Stimulated activated CD4-positive, alpha-beta T cell treated with anti-CD3 and anti-CD28 coated beads, Interleukin-2, amount 100 ng/mL, for 24 hours (primary cell): Measurements from ENCODE around the gene WSCD2.

Experiments used
- DNase-seq, 2 donors: peaks; one replicate each; pipeline ENCODE4 v3.0.0-alpha.2; 2020

Gene WSCD2

DNA sequence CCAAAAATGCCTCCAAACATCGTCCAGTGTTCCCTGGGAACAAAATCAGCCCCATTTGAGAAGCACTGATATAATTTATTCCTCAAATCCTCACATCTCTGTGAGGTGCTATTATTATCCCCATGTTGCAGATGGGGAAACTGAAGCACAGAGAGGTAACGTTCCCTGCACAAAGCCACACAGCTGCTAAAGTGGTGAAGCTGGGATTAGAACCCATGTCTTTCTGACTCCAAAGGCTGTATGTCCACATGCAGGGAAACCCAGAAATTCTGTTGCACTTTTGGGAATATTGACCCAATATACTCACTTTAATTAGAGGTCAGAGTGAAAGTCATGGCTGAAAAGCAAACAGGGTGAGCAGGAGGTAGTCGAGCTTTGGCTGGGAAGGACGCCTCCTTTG, 19.1 kb upstream of the WSCD2 start:
- DNase-seq: no peak

DNA sequence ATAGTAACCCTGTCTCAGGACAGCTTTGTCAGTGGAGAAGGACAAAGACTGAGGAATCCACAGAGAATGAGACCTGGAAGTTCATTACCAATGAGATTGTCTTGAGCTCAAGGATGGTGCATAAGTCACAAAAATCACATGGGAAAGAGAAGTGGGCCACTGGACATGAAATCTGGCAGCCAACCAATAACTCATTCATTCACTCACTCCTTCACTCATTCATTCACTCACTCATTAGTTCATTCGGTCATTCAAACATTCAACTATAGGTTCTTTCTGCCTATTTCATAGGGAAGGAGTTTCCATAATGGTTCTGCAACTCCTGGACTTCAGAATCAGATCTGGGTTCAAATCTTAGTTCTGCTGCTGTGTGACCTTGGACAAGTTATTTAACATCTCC, 18.2 kb upstream of the WSCD2 start:
- no peak for DNase-seq

DNA sequence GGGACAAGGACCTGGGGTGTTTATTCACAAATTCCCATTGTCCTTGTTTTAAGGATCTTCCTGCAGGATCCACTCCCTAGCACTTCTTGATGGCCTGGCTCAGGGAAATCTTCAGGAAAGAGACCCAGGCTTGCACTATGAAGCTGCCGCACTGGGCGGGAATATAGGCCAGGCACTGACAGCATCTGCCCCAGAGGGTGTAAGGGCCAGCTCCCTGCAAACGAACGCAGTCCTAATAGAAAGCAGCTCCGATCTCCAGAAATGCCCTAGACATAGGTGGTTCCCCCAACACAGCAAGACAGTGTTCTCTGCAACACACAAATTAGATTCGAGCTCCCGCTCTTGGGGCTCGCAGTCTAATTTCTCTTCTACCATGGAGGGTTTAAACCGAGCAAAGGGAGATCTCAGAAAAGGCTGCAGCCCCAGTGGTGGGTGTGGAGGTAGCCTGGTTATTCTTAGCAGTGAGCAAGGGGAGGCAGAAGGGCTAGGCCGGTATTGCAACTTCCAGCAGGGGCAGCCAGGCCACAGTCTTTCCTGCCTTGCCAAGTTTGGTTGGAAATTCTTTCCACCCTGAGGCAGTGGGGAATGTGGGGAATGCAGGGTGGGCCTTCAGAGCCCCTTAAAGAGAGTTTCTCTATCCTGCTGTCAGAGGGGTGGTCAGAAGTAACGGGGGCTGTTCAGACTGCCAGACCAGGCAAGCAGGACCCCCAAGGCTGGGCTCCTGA, 16.1 kb upstream of the WSCD2 start:
- DNase-seq: no peak

DNA sequence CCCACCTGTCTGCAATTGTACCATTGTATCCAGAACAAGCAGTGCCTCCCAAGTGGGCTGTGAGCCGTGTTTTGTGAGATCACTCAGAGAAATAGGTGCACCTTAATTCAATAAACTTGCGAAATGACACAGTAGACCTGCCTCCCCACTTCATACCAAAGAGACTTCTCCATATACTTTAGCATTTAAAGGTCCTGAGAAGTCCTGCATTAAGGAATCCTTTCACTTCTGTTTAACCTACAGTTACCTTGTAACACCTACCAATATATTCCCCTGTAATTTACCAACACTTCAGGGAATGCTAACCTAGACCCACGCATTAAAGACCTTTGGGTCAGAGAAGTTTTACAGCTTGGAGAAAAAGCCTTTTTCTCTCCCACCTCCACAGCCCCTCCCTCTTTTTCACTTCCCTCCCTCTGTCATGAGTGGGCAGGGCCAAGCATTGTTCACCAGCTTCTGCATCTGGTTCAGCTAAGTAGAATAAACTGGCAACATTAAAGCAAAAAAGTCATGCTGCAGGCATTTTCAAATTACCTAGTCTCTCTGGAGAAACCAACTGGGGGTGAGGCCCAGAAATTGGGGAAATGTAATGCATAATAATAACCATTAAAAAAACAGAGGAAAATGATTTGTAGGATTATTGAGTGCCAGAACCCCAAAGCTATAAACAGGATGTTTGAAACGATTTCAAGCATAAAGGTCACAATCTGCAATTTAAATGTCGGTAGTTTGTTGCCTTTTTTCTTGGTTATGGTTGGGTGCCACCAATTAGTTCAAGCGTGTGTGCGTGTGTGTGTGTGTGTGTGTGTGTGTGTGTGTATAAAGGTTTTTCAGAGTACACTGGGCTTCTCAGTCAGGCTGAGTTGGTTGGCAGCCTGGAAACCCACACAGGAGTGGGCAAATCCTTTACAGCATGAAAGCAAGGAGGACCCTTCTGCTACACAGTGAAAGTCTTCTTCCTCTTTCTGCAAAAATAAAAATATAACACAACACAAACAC, 13.7 kb upstream of the WSCD2 start:
- DNase-seq: no peak

- no peak for DNase-seq
Observed at GRCh38 chr12:108116254-108116653, 12.8 kb upstream of the WSCD2 start.

DNA sequence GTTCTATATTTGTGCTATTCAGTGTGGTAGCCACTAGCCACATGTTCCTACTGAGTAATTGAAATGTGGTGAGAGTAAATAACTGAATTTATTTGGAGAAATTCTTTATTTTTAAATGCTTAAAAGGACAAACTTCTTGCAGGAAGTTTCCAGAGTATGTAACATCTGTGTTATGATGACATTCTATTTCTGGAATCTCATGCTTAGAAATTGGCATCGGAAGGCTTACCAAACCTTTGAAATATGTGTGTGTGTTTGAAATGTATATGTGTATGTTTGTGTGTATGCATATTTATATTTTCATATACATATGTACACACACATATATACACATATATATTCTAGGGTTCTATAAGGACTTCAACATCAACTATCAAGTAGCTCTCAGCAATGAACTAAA, 12.4 kb upstream of the WSCD2 start:
- no peak for DNase-seq

GRCh38 chr12:108117163-108117849, 11.8 kb upstream of the WSCD2 start:
- DNase-seq: no peak

GRCh38 chr12:108117902-108118301, 11.2 kb upstream of the WSCD2 start:
- DNase-seq: no peak

- DNase-seq: no peak
Observed at GRCh38 chr12:108119126-108119973, 9.7 kb upstream of the WSCD2 start.

DNA sequence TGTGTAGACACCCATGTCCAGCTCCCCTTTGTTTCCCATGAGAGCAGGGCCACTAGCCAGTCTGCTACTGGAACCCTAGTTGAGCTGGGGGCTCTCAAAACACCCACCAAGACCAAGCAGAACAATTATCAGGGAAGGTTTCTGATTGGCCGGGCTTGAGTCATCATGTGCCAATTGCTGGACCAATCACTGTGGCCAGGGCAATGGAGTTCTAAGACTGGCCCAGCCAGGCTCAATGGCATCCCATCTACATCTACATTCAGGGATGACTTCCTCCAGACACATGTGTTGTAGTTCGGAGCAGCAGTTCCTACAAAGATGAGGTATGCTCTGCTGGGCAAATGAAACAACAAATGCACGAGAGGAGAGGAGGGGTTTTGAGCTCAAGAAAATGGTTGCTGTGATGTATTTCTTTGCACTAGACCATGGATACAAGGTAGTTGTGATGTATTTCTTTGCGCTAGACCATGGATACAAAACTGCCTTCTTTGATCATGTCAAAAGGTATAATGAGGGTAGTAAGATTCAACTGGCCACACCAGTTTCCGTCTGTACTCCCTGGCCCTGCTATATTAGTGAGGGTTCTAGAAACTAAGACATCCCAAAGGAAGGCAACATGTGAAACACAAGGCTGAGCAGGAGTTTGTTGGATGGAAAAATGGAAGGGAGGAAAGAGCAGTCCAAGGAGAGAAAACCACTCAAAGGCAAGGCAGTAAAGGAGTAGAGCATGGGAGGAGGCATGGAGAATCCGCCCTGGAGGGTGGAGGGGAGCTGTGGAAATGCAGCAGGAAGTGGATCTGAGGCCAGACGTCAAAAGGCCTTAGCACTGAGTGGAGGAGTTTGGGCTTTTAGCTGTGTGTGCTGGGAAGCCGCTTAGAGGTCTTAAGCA, 8.9 kb upstream of the WSCD2 start:
- no peak for DNase-seq

DNA sequence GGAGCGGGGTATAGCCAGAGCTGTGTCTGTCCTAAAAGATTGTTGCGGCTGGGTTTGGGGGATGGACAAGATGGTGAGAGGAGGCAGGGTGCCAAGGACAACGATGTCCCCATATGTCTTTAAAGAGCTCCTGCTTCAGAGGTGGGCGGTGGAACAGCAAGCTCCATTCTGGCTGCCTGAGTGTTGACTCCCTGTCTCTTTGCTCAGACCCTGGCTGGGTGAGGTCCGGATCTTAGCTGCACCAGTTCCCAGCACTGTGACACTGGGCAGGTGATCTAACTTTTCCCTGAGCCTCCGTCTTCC, 8.3 kb upstream of the WSCD2 start:
- no peak for DNase-seq

- no peak for DNase-seq
Observed at GRCh38 chr12:108121320-108121719, 7.8 kb upstream of the WSCD2 start.

GRCh38 chr12:108121728-108122471, 7.2 kb upstream of the WSCD2 start:
- DNase-seq: no peak

- no peak for DNase-seq
Observed at GRCh38 chr12:108122644-108123043, 6.4 kb upstream of the WSCD2 start.

GRCh38 chr12:108123402-108123801, 5.7 kb upstream of the WSCD2 start:
- DNase-seq: no peak

DNA sequence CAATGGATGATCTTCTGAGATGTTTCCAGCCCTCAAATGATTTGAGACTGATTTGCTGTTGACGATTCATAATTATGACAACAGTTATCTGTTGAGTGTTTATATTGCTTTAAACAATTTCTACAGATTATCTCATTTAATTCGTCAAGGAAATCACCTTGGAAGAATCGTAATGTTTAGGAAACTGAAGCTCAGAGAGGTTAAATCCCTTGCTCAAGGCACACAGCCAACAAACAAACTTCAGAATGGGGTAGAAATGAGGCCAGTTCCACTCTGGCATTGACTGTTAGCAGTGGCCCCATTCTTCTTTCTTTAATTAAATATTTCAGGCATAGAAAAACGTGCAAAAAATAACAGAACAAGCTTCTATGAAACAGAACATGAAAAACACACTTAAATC, 4.0 kb upstream of the WSCD2 start:
- no peak for DNase-seq

- DNase-seq: no peak
Observed at GRCh38 chr12:108126212-108126611, 2.9 kb upstream of the WSCD2 start.

- no peak for DNase-seq
Observed at GRCh38 chr12:108126990-108127501, 2.0 kb upstream of the WSCD2 start.

DNA sequence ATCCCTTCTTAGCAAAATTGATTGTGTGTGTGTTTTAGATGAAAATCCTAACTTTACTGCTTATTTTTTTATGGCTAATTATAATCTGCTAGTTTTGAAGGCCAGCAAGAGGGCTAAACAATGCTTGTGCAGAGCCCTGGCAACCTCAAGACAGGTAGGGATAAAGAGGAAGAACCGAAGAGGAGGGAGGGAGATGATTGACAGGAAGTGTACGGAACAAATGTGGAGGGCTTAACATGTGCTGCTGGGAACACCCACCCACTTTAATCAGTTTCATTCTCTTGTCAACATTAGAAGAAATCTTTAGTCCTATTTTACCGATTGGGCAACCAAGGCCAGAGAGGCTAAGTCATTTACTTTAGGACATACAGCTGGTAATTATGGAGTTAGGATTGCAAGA, 1.4 kb upstream of the WSCD2 start:
- DNase-seq: no peak

DNA sequence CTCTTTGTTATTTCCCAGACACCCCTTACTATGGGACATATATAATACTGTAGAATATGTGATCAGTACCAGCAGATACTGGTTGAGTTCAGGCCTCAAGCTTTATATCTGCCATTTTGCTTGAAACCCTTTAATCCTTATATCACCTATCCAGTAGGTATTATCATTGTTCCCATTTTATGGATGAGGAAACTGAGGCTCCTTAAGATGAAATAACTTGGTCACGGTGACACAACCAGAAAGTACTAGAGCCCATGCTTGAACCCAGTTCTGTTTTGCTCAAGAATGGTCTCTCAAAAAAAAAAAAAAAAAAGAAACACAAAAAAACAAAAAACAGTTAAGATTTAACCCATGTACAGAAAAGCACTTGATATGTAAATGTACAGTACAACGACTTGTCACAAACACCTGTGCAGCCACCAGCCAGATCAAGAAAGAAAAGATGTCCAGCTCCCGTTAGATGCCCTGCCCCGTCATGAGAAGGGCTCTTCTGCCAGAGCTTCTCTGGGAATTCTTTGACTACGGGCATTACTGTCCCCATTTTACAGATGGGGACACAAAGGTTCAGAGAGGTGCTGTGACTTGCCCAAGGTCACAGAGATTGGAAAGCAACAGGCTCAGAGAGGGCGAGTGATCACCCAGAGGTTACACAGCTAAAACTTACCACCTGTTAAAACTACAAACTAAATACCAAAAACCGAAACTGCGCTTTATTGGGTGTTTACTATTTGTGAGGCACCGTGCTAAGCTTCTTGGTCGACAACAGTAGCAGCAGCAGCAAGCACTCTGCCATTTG, 669 bp upstream of the WSCD2 start:
- DNase-seq: no peak
